ENCODE results near the gene CD68. TPM values are rescaled to one million over a fixed set of nuclear protein-coding genes. Genes with fewer than 3 reads are reported as not detected.

CD68 gene
- total RNA-seq, 1 donor from 2014 or later, result 40.0 TPM

DNA sequence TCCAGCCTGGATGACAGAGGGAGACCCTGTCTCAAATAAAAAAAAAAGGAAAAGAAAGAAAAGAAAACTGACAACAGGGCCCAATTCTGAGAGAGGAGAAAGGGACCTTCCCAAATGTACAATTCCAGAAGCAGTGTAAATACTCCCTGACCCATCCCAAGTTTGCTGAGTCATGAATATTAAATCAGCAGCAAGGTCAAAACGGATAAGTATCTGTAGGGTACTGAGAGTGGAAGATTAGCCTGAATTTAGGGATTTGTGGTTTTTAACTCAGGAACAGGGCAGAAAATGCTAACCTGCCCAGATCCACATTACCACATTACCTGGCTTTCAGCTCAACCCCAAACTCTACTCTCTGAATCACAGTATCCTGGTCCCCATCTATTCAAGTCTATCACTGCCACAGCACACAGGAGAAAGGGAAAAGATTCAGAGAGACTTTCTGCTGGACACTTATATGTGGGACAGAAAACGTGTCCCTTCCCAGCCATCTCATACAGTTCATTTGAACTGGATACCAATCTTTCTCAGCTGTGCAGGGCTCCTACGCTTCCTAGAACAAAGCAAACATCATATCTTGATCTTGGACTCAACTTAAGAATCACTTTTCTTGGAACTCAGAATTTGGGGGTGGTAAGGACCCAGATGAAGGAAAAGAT lies 32.3 kb downstream of the CD68 start:
- Histone ChIP-seq H3K9me3 (no peaks in the 10 kb centered on the region), H3K27ac (no peak overlapping the region), H3K36me3 (no peaks in the 10 kb centered on the region), H3K4me3 (no peak overlapping the region), H3K4me1 (peaks cover 55% of the 10 kb centered on the region), H3K27me3 (no peaks in the 10 kb centered on the region)
- TF ChIP-seq POLR2A (IDR thresholded peaks at IDR 0.05) (no peak), POLR2AphosphoS5 (IDR thresholded peaks at IDR 0.05; ENCODE audit: insufficient read depth in 1 of 2, low read depth in 1 of 2) (no peak)
- TF ChIP-seq, protein P1, sequence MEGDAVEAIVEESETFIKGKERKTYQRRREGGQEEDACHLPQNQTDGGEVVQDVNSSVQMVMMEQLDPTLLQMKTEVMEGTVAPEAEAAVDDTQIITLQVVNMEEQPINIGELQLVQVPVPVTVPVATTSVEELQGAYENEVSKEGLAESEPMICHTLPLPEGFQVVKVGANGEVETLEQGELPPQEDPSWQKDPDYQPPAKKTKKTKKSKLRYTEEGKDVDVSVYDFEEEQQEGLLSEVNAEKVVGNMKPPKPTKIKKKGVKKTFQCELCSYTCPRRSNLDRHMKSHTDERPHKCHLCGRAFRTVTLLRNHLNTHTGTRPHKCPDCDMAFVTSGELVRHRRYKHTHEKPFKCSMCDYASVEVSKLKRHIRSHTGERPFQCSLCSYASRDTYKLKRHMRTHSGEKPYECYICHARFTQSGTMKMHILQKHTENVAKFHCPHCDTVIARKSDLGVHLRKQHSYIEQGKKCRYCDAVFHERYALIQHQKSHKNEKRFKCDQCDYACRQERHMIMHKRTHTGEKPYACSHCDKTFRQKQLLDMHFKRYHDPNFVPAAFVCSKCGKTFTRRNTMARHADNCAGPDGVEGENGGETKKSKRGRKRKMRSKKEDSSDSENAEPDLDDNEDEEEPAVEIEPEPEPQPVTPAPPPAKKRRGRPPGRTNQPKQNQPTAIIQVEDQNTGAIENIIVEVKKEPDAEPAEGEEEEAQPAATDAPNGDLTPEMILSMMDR (IDR thresholded peaks at IDR 0.05), result no peak
- DNase-seq (ENCODE audit: extremely low spot score in 2 of 2), result no peak
- intact Hi-C loops (cut with DNase I), result no loop called here

DNA sequence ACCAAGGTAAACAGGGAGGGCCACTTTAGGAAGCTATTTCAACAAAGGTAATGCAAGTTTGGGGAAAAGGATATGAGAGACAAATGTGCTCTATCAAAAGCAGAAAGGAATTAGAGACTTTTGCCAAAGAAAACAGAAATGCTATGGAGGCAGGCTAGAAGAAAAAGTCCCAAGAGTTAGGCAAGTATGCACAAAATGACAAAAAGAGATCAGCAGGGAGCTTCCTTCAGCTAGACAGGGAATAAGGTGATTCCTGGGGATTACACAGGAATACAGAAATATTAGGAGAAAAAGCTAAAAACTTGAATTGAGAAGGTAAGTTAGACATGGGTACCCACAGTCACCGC lies 32.8 kb downstream of the CD68 start:
- no peak for DNase-seq (ENCODE audit: extremely low spot score in 2 of 2)
- no peaks in the 10 kb centered on the region for H3K27me3 ChIP-seq
- peaks cover 55% of the 10 kb centered on the region for H3K4me1 ChIP-seq
- intact Hi-C loops (cut with DNase I), result no loop called here
- H3K4me3 ChIP-seq, result no peak overlapping the region
- H3K9me3 ChIP-seq, result no peaks in the 10 kb centered on the region
- H3K27ac ChIP-seq, result no peak overlapping the region
- H3K36me3 ChIP-seq, result no peaks in the 10 kb centered on the region
- TF ChIP-seq, protein P1 (IDR thresholded peaks at IDR 0.05), result no peak
- TF ChIP-seq POLR2A (IDR thresholded peaks at IDR 0.05) (no peak), POLR2AphosphoS5 (IDR thresholded peaks at IDR 0.05; ENCODE audit: insufficient read depth in 1 of 2, low read depth in 1 of 2) (no peak)

DNA sequence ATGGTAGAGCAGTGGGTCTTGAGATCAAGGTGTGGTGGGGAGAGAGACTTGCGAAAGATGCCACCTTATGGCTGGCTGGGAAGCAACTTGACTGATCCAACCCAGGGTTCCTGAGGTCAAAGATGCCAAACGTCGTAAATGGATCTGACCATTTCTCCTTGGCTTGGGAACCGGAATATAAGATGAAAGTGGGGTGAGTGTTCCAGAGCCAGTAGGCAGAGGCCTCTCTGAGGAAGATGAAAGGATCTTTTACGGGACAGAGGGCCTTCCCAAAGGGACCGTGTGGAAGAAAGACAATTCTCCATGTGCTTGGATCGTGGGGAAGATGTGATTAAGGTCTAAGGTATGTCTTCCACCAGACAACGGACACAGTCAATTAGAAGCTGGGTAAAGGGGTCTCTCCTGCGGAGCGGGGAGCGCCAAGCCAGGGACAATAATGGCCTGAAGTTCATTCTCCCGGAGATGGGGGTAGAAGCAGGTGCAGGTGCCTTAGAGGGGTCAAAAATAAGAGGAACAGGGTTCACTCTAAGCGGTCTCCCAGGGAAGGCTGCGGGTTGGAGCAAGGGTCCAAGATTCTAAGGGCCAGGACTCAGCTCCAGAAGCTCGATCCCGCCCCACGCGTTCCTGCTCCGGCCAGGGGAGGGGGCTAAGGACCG lies 34.5 kb downstream of the CD68 start:
- TF ChIP-seq, protein P1 (IDR thresholded peaks at IDR 0.05), result no peak
- TF ChIP-seq POLR2AphosphoS5 (IDR thresholded peaks at IDR 0.05; ENCODE audit: insufficient read depth in 1 of 2, low read depth in 1 of 2) (no peak), POLR2A (IDR thresholded peaks at IDR 0.05) (no peak)
- peak overlapping the region; percentile 86 for H3K27ac ChIP-seq
- peaks cover 55% of the 10 kb centered on the region for H3K4me1 ChIP-seq
- no peaks in the 10 kb centered on the region for H3K36me3 ChIP-seq
- no peaks in the 10 kb centered on the region for H3K27me3 ChIP-seq
- no peaks in the 10 kb centered on the region for H3K9me3 ChIP-seq
- DNase-seq (ENCODE audit: extremely low spot score in 2 of 2), result no peak
- intact Hi-C loops (cut with DNase I), result loop anchor here (2.0 kb wide), 1 partner anchor 73 kb away; the partner anchor contains the start of gene TP53
- peak overlapping the region; percentile 83 to 98 for H3K4me3 ChIP-seq

DNA sequence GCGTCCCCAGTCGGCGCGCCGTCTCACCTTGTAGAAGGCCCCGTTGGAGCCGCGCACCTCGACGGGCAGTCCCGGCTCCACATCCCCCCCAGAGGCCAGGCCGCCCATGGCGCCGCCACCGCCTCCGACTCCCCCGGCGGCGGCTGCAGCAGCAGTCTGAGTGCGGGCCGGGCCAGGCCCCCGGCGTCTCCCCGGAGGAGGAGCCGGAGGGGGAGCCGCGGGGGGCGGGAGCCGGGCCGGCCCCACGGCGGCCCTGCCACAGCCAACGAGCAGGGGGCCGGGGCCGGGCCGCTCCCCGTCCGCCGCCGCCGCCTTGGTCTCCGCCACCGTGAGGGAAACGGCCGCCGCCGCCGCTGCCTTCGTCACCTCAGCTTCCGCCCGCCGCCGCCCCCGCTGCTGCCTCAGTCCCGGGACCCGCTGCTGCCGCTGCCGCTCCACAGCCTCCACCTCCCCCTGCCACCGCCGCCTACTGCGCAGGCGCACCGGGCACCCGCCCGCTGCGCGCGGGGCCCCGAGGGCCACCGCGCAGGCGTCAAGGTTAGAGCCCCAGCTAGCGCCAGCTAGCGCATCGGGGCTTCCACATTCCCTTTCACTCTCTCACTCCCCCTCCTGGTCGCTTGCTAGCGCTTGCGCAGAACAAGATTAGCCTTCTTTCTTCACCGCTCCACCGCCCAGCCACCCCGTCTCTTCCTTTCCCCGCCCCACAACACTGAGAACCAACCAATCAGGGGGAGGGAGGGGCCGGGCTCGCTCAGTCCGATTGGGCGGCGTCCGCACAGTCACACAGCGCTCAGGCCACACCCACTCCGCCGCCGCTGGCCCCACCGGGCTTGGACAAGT lies 35.2 kb downstream of the CD68 start, which contains the start of gene FXR2:
TSS of gene FXR2 (minus strand) at position 473 of the 840 bp plus-strand sequence. CDS start at position 108, 365 bp downstream.
- intact Hi-C loops (cut with DNase I), result loop anchor here (2.0 kb wide), 1 partner anchor 72 kb away; the partner anchor contains the start of gene TP53
- no peaks in the 10 kb centered on the region for H3K27me3 ChIP-seq
- H3K4me1 ChIP-seq, result peaks cover 50% of the 10 kb centered on the region
- H3K9me3 ChIP-seq, result no peaks in the 10 kb centered on the region
- peak; percentile 100 for DNase-seq (ENCODE audit: extremely low spot score in 2 of 2)
- peak within 1 kb of the TSS; percentile 83 to 98 for H3K4me3 ChIP-seq
- TF ChIP-seq POLR2A (IDR thresholded peaks at IDR 0.05) (peak in 1 of 2 donors; percentile 90), POLR2AphosphoS5 (IDR thresholded peaks at IDR 0.05; ENCODE audit: insufficient read depth in 1 of 2, low read depth in 1 of 2) (peak in 1 of 2 donors; percentile 79)
- TF ChIP-seq, protein P1 (IDR thresholded peaks at IDR 0.05), result peak; percentile 24 to 63 (median 31)
- H3K27ac ChIP-seq, result peak within 1 kb of the TSS; percentile 86
- no peaks in the 10 kb centered on the region for H3K36me3 ChIP-seq
